HG03280 (cell line): ENCODE measurements around the gene ARHGEF10L.
"Not testable (repeated sequence)": the region's sequence is repeated elsewhere in the genome, so short reads cannot be mapped to it uniquely, and the experiment has no call there.

Experiments
- ATAC-seq: cut with Tn5 transposase; IDR thresholded peaks from one replicate; pipeline ENCODE4 v1.9.1; 2021; ENCODE audit warnings: mild to moderate bottlenecking, moderate library complexity; ENCODE audit not compliant: unreplicated experiment

Gene ARHGEF10L

GRCh38 chr1:17606826-17607440, 67.4 kb downstream of the ARHGEF10L start:
- ATAC-seq, result no peak

GRCh38 chr1:17607644-17608581, 68.4 kb downstream of the ARHGEF10L start:
- no peak for ATAC-seq

- no peak for ATAC-seq
These were observed 70.0 kb downstream of the ARHGEF10L start for GRCh38 chr1:17609529-17609928.

GRCh38 chr1:17610085-17610484, 70.6 kb downstream of the ARHGEF10L start:
- no peak for ATAC-seq

GRCh38 chr1:17610713-17611112, 71.2 kb downstream of the ARHGEF10L start:
- ATAC-seq, result no peak

- no peak for ATAC-seq
These were observed 72.5 kb downstream of the ARHGEF10L start for GRCh38 chr1:17611991-17612390.

GRCh38 chr1:17612831-17613230, 73.3 kb downstream of the ARHGEF10L start:
- no peak for ATAC-seq

GRCh38 chr1:17614586-17614985, 75.1 kb downstream of the ARHGEF10L start:
- ATAC-seq, result no peak

- no peak for ATAC-seq
These were observed 75.7 kb downstream of the ARHGEF10L start for GRCh38 chr1:17615157-17615556.

GRCh38 chr1:17615959-17616358, 76.5 kb downstream of the ARHGEF10L start:
- no peak for ATAC-seq

- no peak for ATAC-seq
These were observed 77.3 kb downstream of the ARHGEF10L start for GRCh38 chr1:17616731-17617279.

- ATAC-seq, result no peak
These were observed 78.5 kb downstream of the ARHGEF10L start for GRCh38 chr1:17617787-17618557.

- ATAC-seq, result no peak
These were observed 79.2 kb downstream of the ARHGEF10L start for GRCh38 chr1:17618558-17619247.

- ATAC-seq, result no peak
These were observed 81.0 kb downstream of the ARHGEF10L start for GRCh38 chr1:17620448-17620847.

GRCh38 chr1:17621691-17622090, 82.2 kb downstream of the ARHGEF10L start:
- no peak for ATAC-seq

GRCh38 chr1:17622823-17623222, 83.3 kb downstream of the ARHGEF10L start:
- no peak for ATAC-seq

GRCh38 chr1:17624611-17625233, 85.2 kb downstream of the ARHGEF10L start:
- no peak for ATAC-seq

- no peak for ATAC-seq
These were observed 87.9 kb downstream of the ARHGEF10L start for GRCh38 chr1:17627239-17628052.

GRCh38 chr1:17629046-17629445, 89.5 kb downstream of the ARHGEF10L start:
- not testable (repeated sequence) for ATAC-seq
